Measurements from ENCODE around the gene KIRREL2. TPM values are rescaled to one million over a fixed set of nuclear protein-coding genes. Genes with fewer than 3 reads are reported as not detected.
A peak's percentile ranks its signal among the peaks of the same experiment; 100 is the strongest.

KIRREL2 gene
- total RNA-seq, 5 donors from 2014 or later (not counting 1 experiment from before 2014, with no cell fraction given) = 0.16 to 0.28 (median 0.25) TPM

DNA sequence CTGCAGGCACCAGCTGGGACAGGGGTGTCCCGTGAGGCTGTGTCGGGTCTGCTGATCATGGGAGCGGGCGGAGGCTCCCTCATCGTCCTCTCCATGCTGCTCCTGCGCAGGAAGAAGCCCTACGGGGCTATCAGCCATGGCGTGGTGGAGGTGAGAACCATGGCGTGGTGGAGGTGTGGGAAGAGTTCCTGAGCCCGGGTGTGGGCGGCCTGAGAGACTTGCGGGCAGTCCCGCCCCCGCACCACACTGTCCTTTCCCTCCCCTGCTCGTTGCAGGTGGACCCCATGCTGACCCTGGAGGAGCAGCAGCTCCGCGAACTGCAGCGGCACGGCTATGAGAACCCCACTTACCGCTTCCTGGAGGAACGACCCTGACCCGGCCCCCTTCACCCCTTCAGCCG, 22.4 kb downstream of the KIRREL2 start:
- WGBS (ENCODE audit: insufficient coverage) = 42% methylated on average over 19 of the region's 23 CpGs
- H3K4me3 ChIP-seq (ENCODE audit: control insufficient read depth in 1 of 2, extremely low read depth in 1 of 2, low read length in 1 of 2) = no peak overlapping the region
- ATAC-seq (replicated peaks in 1 of 4) = no peak
- H3K4me3 Mint-ChIP-seq = no peak overlapping the region
- ChIA-PET CTCF (interaction anchor here in 1 of 2 donors (2.0 kb wide), 1 partner anchor 52 kb away, joined by 7 read pairs; no protein-coding TSS in a partner anchor), POLR2A (no interaction called here)
- peaks cover 9 to 20% (median 11%) of the 10 kb centered on the region in 3 donors for H3K4me1 Mint-ChIP-seq
- no peak overlapping the region for H3K27ac ChIP-seq (ENCODE audit: low read length)
- H3K9me3 ChIP-seq = no peaks in the 10 kb centered on the region
- H3K9me3 Mint-ChIP-seq = no peaks in the 10 kb centered on the region
- H3K27me3 ChIP-seq (replicated peaks in 1 of 2; ENCODE audit: control insufficient read depth in 2 of 2, extremely low read depth in 1 of 2, insufficient read depth in 2 of 2, low read length in 1 of 2) = peaks cover 3 to 47% of the 10 kb centered on the region in 2 experiments
- peaks cover 3 to 9% of the 10 kb centered on the region in 2 experiments for H3K4me1 ChIP-seq (ENCODE audit: control insufficient read depth in 1 of 2, extremely low read depth in 1 of 2, insufficient read depth in 2 of 2, low read length in 2 of 2)
- H3K36me3 Mint-ChIP-seq = no peaks in the 10 kb centered on the region
- no peak overlapping the region for H3K27ac Mint-ChIP-seq
- DNase-seq = no peak
- H3K27me3 Mint-ChIP-seq = peaks cover 14 to 34% of the 10 kb centered on the region in 2 donors
- H3K36me3 ChIP-seq (ENCODE audit: control insufficient read depth in 2 of 2, extremely low read depth in 1 of 2, insufficient read depth in 1 of 2, low read length in 1 of 2) = no peaks in the 10 kb centered on the region

DNA sequence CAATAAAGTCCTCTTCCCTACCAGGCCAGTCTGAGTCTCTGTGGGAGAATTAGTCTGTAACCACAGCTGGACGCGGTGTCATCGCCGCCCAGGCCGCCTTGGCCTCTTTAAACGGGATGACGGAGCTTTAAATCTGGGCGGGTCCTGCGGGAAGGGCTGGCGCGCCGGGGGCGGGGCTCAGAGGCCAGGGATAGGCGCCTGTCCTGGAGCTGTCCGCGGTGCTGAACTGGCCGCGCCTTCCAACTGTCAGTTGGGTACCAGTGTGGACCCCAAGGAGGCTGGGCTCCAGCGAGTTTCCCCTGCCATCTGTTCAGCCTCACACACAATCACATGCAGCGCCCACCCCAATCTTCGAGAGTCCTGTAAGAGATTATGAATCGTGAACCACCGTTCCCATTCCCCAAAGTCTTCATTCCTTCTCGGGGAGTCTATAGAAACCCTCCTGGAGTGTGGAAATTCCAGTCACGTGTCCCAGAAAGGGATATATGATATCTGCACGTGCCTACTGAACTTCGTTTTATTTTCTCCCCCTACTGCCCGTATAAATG, 23.1 kb downstream of the KIRREL2 start:
- Histone ChIP-seq H3K9me3 (no peaks in the 10 kb centered on the region), H3K27me3 (replicated peaks in 1 of 2; ENCODE audit: control insufficient read depth in 2 of 2, extremely low read depth in 1 of 2, insufficient read depth in 2 of 2, low read length in 1 of 2) (peaks cover 3 to 43% of the 10 kb centered on the region in 2 experiments), H3K27ac (ENCODE audit: low read length) (no peak overlapping the region), H3K36me3 (ENCODE audit: control insufficient read depth in 2 of 2, extremely low read depth in 1 of 2, insufficient read depth in 1 of 2, low read length in 1 of 2) (no peaks in the 10 kb centered on the region), H3K4me1 (ENCODE audit: control insufficient read depth in 1 of 2, extremely low read depth in 1 of 2, insufficient read depth in 2 of 2, low read length in 2 of 2) (peaks cover 3 to 9% of the 10 kb centered on the region in 2 experiments), H3K4me3 (ENCODE audit: control insufficient read depth in 1 of 2, extremely low read depth in 1 of 2, low read length in 1 of 2) (no peak overlapping the region)
- peaks cover 14 to 30% of the 10 kb centered on the region in 2 donors for H3K27me3 Mint-ChIP-seq
- under 1% methylated on average over 18 of the region's 28 CpGs for WGBS (ENCODE audit: insufficient coverage)
- ChIA-PET CTCF (interaction anchor here in 1 of 2 donors (0.7 to 2.0 kb wide), 2 partner anchors 50 to 51 kb away, joined by 4 to 7 read pairs; no protein-coding TSS in a partner anchor), POLR2A (no interaction called here)
- DNase-seq = peak in 34 of 35 experiments; percentile 21 to 84 (median 58)
- peak; percentile 58 to 68 (median 62) for ATAC-seq (replicated peaks in 1 of 4)
- no peak overlapping the region for H3K27ac Mint-ChIP-seq
- H3K4me1 Mint-ChIP-seq = peaks cover 9 to 20% (median 11%) of the 10 kb centered on the region in 3 donors
- H3K36me3 Mint-ChIP-seq = no peaks in the 10 kb centered on the region
- no peaks in the 10 kb centered on the region for H3K9me3 Mint-ChIP-seq
- no peak overlapping the region for H3K4me3 Mint-ChIP-seq

- ChIA-PET CTCF (interaction anchor here (0.6 to 4.0 kb wide), 8 partner anchors 12 to 134 kb away, joined by 3 to 24 read pairs (median 3); partner anchors contain the start of genes LIN37 (in 1 of the 2) and NFKBID (in 1 of the 2)), POLR2A (interaction anchor here in 1 of 2 donors (0.9 kb wide), 1 partner anchor 233 kb away, joined by 4 read pairs; the partner anchor contains the start of genes POLR2I and TBCB)
- H3K4me1 ChIP-seq (ENCODE audit: control insufficient read depth in 1 of 2, extremely low read depth in 1 of 2, insufficient read depth in 2 of 2, low read length in 2 of 2) = peaks cover 3 to 9% of the 10 kb centered on the region in 2 experiments
- H3K27ac ChIP-seq (ENCODE audit: low read length) = no peak overlapping the region
- Mint-ChIP-seq H3K27me3 (peaks cover 14 to 19% of the 10 kb centered on the region in 2 donors), H3K9me3 (no peaks in the 10 kb centered on the region), H3K27ac (peak overlapping the region in 1 of 2 donors; percentile 31), H3K36me3 (peaks cover 11% of the 10 kb centered on the region), H3K4me1 (peaks cover 9 to 20% (median 11%) of the 10 kb centered on the region in 3 donors), H3K4me3 (no peak overlapping the region)
- peaks cover 3 to 34% of the 10 kb centered on the region in 2 experiments for H3K27me3 ChIP-seq (replicated peaks in 1 of 2; ENCODE audit: control insufficient read depth in 2 of 2, extremely low read depth in 1 of 2, insufficient read depth in 2 of 2, low read length in 1 of 2)
- H3K4me3 ChIP-seq (ENCODE audit: control insufficient read depth in 1 of 2, extremely low read depth in 1 of 2, low read length in 1 of 2) = no peak overlapping the region
- ATAC-seq (replicated peaks in 1 of 4) (peak; percentile 54 to 65 (median 60)), DNase-seq (peak in 16 of 35 experiments; percentile 18 to 84 (median 36))
- 45% methylated on average over 5 of the region's 8 CpGs for WGBS (ENCODE audit: insufficient coverage)
- H3K36me3 ChIP-seq (ENCODE audit: control insufficient read depth in 2 of 2, extremely low read depth in 1 of 2, insufficient read depth in 1 of 2, low read length in 1 of 2) = peaks cover 0 to 3% of the 10 kb centered on the region in 2 donors
- no peaks in the 10 kb centered on the region for H3K9me3 ChIP-seq
These were observed 25.6 kb downstream of the KIRREL2 start for GRCh38 chr19:35882114-35882832.

- H3K36me3 Mint-ChIP-seq = peaks cover 22% of the 10 kb centered on the region
- DNase-seq (no peak), ATAC-seq (replicated peaks in 1 of 4) (no peak)
- H3K27ac Mint-ChIP-seq = peak overlapping the region in 1 of 2 donors; percentile 22
- H3K36me3 ChIP-seq (ENCODE audit: control insufficient read depth in 2 of 2, extremely low read depth in 1 of 2, insufficient read depth in 1 of 2, low read length in 1 of 2) = peaks cover 12 to 19% of the 10 kb centered on the region in 2 donors
- POLR2A ChIA-PET = interaction anchor here in 1 of 2 donors (0.6 kb wide), 1 partner anchor 19 kb away, joined by 3 read pairs; no protein-coding TSS in a partner anchor
- WGBS (ENCODE audit: insufficient coverage) = no CpG with 5 or more reads among the region's 2 CpGs
- peaks cover 9 to 23% (median 13%) of the 10 kb centered on the region in 3 donors for H3K4me1 Mint-ChIP-seq
- CTCF ChIA-PET = interaction anchor here (0.5 to 4.0 kb wide), 6 partner anchors 9 to 172 kb away, joined by 3 to 24 read pairs (median 6); no protein-coding TSS in a partner anchor
- H3K4me3 Mint-ChIP-seq = no peak overlapping the region
- peaks cover 7 to 9% of the 10 kb centered on the region in 2 donors for H3K27me3 Mint-ChIP-seq
- H3K27me3 ChIP-seq (replicated peaks in 1 of 2; ENCODE audit: control insufficient read depth in 2 of 2, extremely low read depth in 1 of 2, insufficient read depth in 2 of 2, low read length in 1 of 2) = peaks cover 1 to 18% of the 10 kb centered on the region in 2 experiments
- H3K4me3 ChIP-seq (ENCODE audit: control insufficient read depth in 1 of 2, extremely low read depth in 1 of 2, low read length in 1 of 2) = no peak overlapping the region
- no peaks in the 10 kb centered on the region for H3K9me3 Mint-ChIP-seq
- H3K9me3 ChIP-seq = no peaks in the 10 kb centered on the region
- H3K4me1 ChIP-seq (ENCODE audit: control insufficient read depth in 1 of 2, extremely low read depth in 1 of 2, insufficient read depth in 2 of 2, low read length in 2 of 2) = peaks cover 3 to 9% of the 10 kb centered on the region in 2 experiments
- no peak overlapping the region for H3K27ac ChIP-seq (ENCODE audit: low read length)
These were observed 27.2 kb downstream of the KIRREL2 start for GRCh38 chr19:35883882-35884281.

DNA sequence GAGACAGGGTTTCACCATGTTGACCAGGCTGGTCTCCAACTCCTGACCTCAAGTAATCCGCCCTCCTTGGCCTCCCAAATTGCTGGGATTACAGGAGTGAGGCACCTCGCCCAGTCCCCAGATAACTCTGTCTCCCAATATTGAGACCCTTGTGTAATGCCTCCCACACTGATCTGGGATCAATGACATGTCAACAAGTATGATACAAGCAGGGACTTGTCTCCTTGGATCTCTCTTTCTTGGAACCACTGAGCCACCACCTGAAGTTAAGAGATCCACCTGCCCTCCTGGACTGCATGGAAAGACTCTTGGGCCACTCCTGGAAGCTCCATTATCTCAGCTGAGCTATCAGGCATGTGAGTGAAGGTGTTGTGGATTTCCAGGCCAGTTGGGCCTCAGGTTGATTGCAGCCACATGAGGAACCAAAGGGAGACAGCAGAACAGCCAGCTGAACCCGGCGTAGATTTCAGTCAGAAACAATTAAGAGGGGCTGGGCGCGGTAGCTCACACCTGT, 28.6 kb downstream of the KIRREL2 start:
- Mint-ChIP-seq H3K27me3 (peaks cover 0 to under 1% of the 10 kb centered on the region in 2 donors), H3K27ac (peak overlapping the region; percentile 34 to 74), H3K9me3 (no peaks in the 10 kb centered on the region), H3K36me3 (peaks cover 31% of the 10 kb centered on the region), H3K4me1 (peaks cover 4 to 15% (median 9%) of the 10 kb centered on the region in 3 donors), H3K4me3 (no peak overlapping the region)
- ATAC-seq (replicated peaks in 1 of 4) (no peak), DNase-seq (no peak)
- Histone ChIP-seq H3K27ac (ENCODE audit: low read length) (no peak overlapping the region), H3K9me3 (no peaks in the 10 kb centered on the region), H3K27me3 (replicated peaks in 1 of 2; ENCODE audit: control insufficient read depth in 2 of 2, extremely low read depth in 1 of 2, insufficient read depth in 2 of 2, low read length in 1 of 2) (peaks cover 0 to 5% of the 10 kb centered on the region in 2 experiments), H3K4me1 (ENCODE audit: control insufficient read depth in 1 of 2, extremely low read depth in 1 of 2, insufficient read depth in 2 of 2, low read length in 2 of 2) (peaks cover 0 to 3% of the 10 kb centered on the region in 2 experiments), H3K36me3 (ENCODE audit: control insufficient read depth in 2 of 2, extremely low read depth in 1 of 2, insufficient read depth in 1 of 2, low read length in 1 of 2) (peaks cover 26 to 28% of the 10 kb centered on the region in 2 donors), H3K4me3 (ENCODE audit: control insufficient read depth in 1 of 2, extremely low read depth in 1 of 2, low read length in 1 of 2) (no peak overlapping the region)
- CTCF ChIA-PET = interaction anchor here in 1 of 2 donors (0.6 kb wide), 1 partner anchor 285 kb away, joined by 7 read pairs; no protein-coding TSS in a partner anchor
- WGBS (ENCODE audit: insufficient coverage) = 96% methylated on average over 6 of the region's 6 CpGs
- POLR2A ChIA-PET = no interaction called here

DNA sequence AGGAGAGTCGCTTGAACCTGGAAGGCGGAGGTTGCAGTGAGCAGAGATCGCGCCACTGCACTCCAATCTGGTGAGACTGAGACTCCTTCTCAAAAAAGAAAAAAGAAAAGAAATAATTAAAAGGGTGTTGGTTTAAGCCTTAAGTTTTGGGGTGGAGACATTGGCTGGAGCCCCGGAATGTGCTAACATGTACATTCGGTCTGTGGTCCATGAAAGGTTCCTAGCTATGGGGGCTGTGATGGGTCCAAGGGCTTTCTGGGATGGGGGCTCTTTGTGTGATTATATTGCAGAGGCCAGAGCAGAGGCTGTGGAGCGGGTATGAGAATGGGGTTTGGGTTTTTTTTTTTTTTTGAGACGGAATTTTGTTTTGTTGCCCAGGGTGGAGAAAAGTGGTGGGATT, 29.2 kb downstream of the KIRREL2 start:
- H3K9me3 ChIP-seq = no peaks in the 10 kb centered on the region
- peaks cover 32 to 33% of the 10 kb centered on the region in 2 donors for H3K36me3 ChIP-seq (ENCODE audit: control insufficient read depth in 2 of 2, extremely low read depth in 1 of 2, insufficient read depth in 1 of 2, low read length in 1 of 2)
- no peak for DNase-seq
- 96% methylated on average over 2 of the region's 8 CpGs for WGBS (ENCODE audit: insufficient coverage)
- H3K27me3 Mint-ChIP-seq = no peaks in the 10 kb centered on the region
- H3K27ac Mint-ChIP-seq = no peak overlapping the region
- no peak overlapping the region for H3K27ac ChIP-seq (ENCODE audit: low read length)
- H3K4me3 ChIP-seq (ENCODE audit: control insufficient read depth in 1 of 2, extremely low read depth in 1 of 2, low read length in 1 of 2) = no peak overlapping the region
- no peaks in the 10 kb centered on the region for H3K9me3 Mint-ChIP-seq
- peaks cover 5 to 14% (median 10%) of the 10 kb centered on the region in 3 donors for H3K4me1 Mint-ChIP-seq
- H3K36me3 Mint-ChIP-seq = peaks cover 36% of the 10 kb centered on the region
- H3K4me1 ChIP-seq (ENCODE audit: control insufficient read depth in 1 of 2, extremely low read depth in 1 of 2, insufficient read depth in 2 of 2, low read length in 2 of 2) = peaks cover 0 to 3% of the 10 kb centered on the region in 2 experiments
- no peak for ATAC-seq (replicated peaks in 1 of 4)
- CTCF ChIA-PET = no interaction called here
- no peaks in the 10 kb centered on the region for H3K27me3 ChIP-seq (replicated peaks in 1 of 2; ENCODE audit: control insufficient read depth in 2 of 2, extremely low read depth in 1 of 2, insufficient read depth in 2 of 2, low read length in 1 of 2)
- POLR2A ChIA-PET = no interaction called here
- no peak overlapping the region for H3K4me3 Mint-ChIP-seq
